LNCAP (cell line): ENCODE results near the gene RILPL1.

Experiments
- CTCF ChIP-seq: fragments of 450-650 bp; IDR thresholded peaks from 2 replicates; pipeline ENCODE4 v1.5.1; 2017; ENCODE audit warnings: mild to moderate bottlenecking

RILPL1 gene

GRCh38 chr12:123533672-123534643 is at the start of gene RILPL1:
TSS of gene RILPL1 (minus strand) at chr12:123533719. CDS start at chr12:123533482, 237 bp downstream.
- TF ChIP-seq CTCF = peak; percentile 43

GRCh38 chr12:123580772-123581171 is 47.3 kb upstream of the RILPL1 start:
- TF ChIP-seq CTCF = no peak

- TF ChIP-seq CTCF = no peak
Measured at GRCh38 chr12:123578243-123578642, 44.7 kb upstream of the RILPL1 start.

GRCh38 chr12:123576611-123577010 is 43.1 kb upstream of the RILPL1 start:
- TF ChIP-seq CTCF = no peak

- TF ChIP-seq CTCF = no peak
Measured at GRCh38 chr12:123573870-123574269, 40.4 kb upstream of the RILPL1 start.

GRCh38 chr12:123572391-123572790 is 38.9 kb upstream of the RILPL1 start:
- no peak for TF ChIP-seq CTCF

GRCh38 chr12:123571343-123571813 is 37.9 kb upstream of the RILPL1 start:
- no peak for TF ChIP-seq CTCF
